Gastrocnemius medialis (tissue), 4 donors: Measurements from ENCODE around the gene CASP14.

Experiments used
- CTCF ChIP-seq, 5 experiments: fragments of 450-650 bp in 3 of 5; fragments of 200-600 bp in 2 of 5; sonication (generic) in 2 of 5; IDR thresholded peaks in 4 of 5; conservative IDR thresholded peaks in 1 of 5; 1 replicate in 4 of 5; 2 replicates in 1 of 5; pipeline ENCODE4 v1.5.1; 2016 to 2019; ENCODE audit warnings: antibody characterized with exemption in 5 of 5, mild to moderate bottlenecking in 3 of 5, moderate library complexity in 3 of 5
- POLR2A ChIP-seq, 2 donors: fragments of 450-650 bp; IDR thresholded peaks; one replicate each; pipeline ENCODE4 v1.6.1; 2017; ENCODE audit warnings: antibody characterized with exemption in 2 of 2, mild to moderate bottlenecking in 2 of 2, moderate library complexity in 2 of 2

GRCh38 chr19:15104003-15104402, 54.7 kb downstream of the CASP14 start:
- TF ChIP-seq POLR2A (IDR thresholded peaks at IDR 0.05) (no peak), CTCF (IDR thresholded peaks at IDR 0.05 in 4 of 5, conservative IDR thresholded peaks at IDR 0.05 in 1 of 5) (no peak)
